ENCODE data around the gene TMEM127. TPM values are rescaled to one million over a fixed set of nuclear protein-coding genes. Genes with fewer than 3 reads are reported as not detected.

TMEM127 gene
- total RNA-seq, 1 donor = 55.0 TPM

DNA sequence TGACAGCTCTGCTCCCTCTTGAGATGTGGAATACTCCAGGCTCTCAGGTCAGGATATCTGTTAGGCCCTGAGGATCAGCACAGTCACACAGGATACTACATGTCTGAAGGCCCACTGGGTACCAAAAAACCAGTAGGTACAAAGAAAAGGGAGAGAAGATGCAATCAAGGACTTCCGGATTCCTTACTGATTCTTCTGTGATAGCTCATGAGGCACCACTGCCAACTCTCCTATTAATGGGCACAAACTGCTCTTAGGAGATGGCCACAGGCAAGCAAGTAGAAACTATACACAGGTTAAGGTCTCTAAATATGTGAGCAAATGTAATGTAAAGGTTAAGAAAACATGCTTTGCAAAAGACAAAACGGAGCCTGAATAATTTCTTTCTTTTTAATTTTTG, 3.5 kb downstream of the TMEM127 start:
- TF ChIP-seq, protein P1, sequence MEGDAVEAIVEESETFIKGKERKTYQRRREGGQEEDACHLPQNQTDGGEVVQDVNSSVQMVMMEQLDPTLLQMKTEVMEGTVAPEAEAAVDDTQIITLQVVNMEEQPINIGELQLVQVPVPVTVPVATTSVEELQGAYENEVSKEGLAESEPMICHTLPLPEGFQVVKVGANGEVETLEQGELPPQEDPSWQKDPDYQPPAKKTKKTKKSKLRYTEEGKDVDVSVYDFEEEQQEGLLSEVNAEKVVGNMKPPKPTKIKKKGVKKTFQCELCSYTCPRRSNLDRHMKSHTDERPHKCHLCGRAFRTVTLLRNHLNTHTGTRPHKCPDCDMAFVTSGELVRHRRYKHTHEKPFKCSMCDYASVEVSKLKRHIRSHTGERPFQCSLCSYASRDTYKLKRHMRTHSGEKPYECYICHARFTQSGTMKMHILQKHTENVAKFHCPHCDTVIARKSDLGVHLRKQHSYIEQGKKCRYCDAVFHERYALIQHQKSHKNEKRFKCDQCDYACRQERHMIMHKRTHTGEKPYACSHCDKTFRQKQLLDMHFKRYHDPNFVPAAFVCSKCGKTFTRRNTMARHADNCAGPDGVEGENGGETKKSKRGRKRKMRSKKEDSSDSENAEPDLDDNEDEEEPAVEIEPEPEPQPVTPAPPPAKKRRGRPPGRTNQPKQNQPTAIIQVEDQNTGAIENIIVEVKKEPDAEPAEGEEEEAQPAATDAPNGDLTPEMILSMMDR (IDR thresholded peaks at IDR 0.05; ENCODE audit: extremely low read depth, low read depth, low read length) = no peak
- no peak for DNase-seq (ENCODE audit: insufficient read length, low spot score, missing footprints)
- peaks cover 53% of the 10 kb centered on the region for H4K20me1 ChIP-seq (ENCODE audit: insufficient read depth, low read length)

DNA sequence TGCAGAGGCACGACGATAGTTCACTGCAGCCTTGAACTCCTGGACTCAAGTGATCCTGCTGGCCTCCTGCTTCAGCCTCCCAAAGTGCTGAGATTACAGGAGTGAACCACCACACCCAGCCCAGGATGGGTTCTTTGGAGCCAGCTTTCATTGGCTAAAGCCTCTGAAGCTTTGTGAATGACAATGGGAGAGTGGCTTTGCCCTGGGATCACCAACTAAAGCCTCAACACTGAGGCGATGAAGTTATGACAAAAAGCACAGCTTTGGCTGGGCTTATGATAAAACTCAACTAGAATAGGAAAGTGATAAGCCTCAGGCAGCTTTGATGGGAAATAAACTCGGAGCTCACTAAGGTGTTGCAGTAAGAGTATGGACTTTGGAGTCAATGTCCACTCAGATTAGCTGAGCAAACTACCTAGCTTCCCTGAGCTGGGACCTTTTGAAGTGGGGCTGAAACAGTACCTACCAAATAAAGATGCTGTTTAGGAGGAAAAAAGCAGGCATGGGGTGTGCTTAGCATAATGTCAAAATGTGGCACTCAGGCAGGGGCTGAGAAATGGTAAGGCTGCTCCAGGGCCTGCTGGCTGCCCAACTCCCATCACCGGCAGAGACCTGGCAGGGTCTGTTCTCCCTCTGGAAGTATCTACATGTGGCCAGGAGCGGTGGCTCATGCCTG, 4.3 kb downstream of the TMEM127 start:
- H3K27ac ChIP-seq (ENCODE audit: low read depth, low read length) = peak overlapping the region; percentile 76
- no peak overlapping the region for H3K4me3 ChIP-seq (ENCODE audit: insufficient read depth, low read length)
- no peak overlapping the region for H2AFZ ChIP-seq (ENCODE audit: low read length)
- peaks cover 28% of the 10 kb centered on the region for H3K36me3 ChIP-seq (ENCODE audit: insufficient read depth, low read length)
- H3K4me2 ChIP-seq (ENCODE audit: insufficient read depth, low read length) = no peak overlapping the region
- peaks cover 97% of the 10 kb centered on the region for H3K79me2 ChIP-seq (ENCODE audit: insufficient read depth, low read length)
- TF ChIP-seq, protein P1 (IDR thresholded peaks at IDR 0.05; ENCODE audit: extremely low read depth, low read depth, low read length) = no peak
- H3K9me3 ChIP-seq (ENCODE audit: low read depth, low read length) = no peaks in the 10 kb centered on the region
- H3K27me3 ChIP-seq (ENCODE audit: insufficient read depth, low read length) = no peaks in the 10 kb centered on the region
- peaks cover 60% of the 10 kb centered on the region for H3K4me1 ChIP-seq (ENCODE audit: insufficient read depth, low read length)
- no peak for DNase-seq (ENCODE audit: insufficient read length, low spot score, missing footprints)
- peaks cover 47% of the 10 kb centered on the region for H4K20me1 ChIP-seq (ENCODE audit: insufficient read depth, low read length)

More for the DNA sequence above, 3.5 kb downstream of the TMEM127 start:
- Histone ChIP-seq H3K4me3 (ENCODE audit: insufficient read depth, low read length) (no peak overlapping the region), H3K79me2 (ENCODE audit: insufficient read depth, low read length) (peaks cover 97% of the 10 kb centered on the region), H3K36me3 (ENCODE audit: insufficient read depth, low read length) (peaks cover 24% of the 10 kb centered on the region), H2AFZ (ENCODE audit: low read length) (no peak overlapping the region), H3K27ac (ENCODE audit: low read depth, low read length) (no peak overlapping the region), H3K27me3 (ENCODE audit: insufficient read depth, low read length) (no peaks in the 10 kb centered on the region), H3K9me3 (ENCODE audit: low read depth, low read length) (no peaks in the 10 kb centered on the region), H3K4me2 (ENCODE audit: insufficient read depth, low read length) (no peak overlapping the region), H3K4me1 (ENCODE audit: insufficient read depth, low read length) (peaks cover 65% of the 10 kb centered on the region)

GRCh38 chr2:96260387-96261260, 5.2 kb downstream of the TMEM127 start:
- Histone ChIP-seq H3K79me2 (ENCODE audit: insufficient read depth, low read length) (peaks cover 96% of the 10 kb centered on the region), H3K4me3 (ENCODE audit: insufficient read depth, low read length) (peak overlapping the region; percentile 29), H3K4me1 (ENCODE audit: insufficient read depth, low read length) (peaks cover 60% of the 10 kb centered on the region), H3K27ac (ENCODE audit: low read depth, low read length) (peak overlapping the region; percentile 76), H3K27me3 (ENCODE audit: insufficient read depth, low read length) (no peaks in the 10 kb centered on the region), H4K20me1 (ENCODE audit: insufficient read depth, low read length) (peaks cover 45% of the 10 kb centered on the region), H3K36me3 (ENCODE audit: insufficient read depth, low read length) (peaks cover 30% of the 10 kb centered on the region), H2AFZ (ENCODE audit: low read length) (peak overlapping the region; percentile 25), H3K4me2 (ENCODE audit: insufficient read depth, low read length) (peak overlapping the region; percentile 70), H3K9me3 (ENCODE audit: low read depth, low read length) (no peaks in the 10 kb centered on the region)
- DNase-seq (ENCODE audit: insufficient read length, low spot score, missing footprints) = peak; percentile 99
- TF ChIP-seq, protein P1 (IDR thresholded peaks at IDR 0.05; ENCODE audit: extremely low read depth, low read depth, low read length) = peak; percentile 46

DNA sequence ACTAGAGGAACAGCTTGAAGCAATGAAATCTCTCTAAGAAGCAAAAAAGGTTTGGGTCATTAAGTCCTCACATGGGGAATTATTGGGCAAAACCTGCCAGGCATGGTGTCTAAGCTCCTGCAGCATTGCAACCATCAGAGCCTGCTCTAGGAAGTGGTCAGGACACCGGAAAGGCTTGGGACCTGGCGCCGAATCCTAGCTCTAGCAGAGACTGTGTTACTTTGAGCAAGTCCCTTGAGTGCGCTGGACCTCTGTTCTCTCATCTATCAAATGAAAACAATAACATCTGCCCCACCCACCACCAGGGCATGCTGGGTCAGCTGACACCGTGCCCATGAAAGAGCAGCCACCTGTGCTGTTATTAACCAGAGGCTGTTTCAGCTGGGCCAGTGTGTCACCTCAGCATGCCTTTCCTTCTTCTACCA, 6.3 kb downstream of the TMEM127 start:
- H3K9me3 ChIP-seq (ENCODE audit: low read depth, low read length) = no peaks in the 10 kb centered on the region
- DNase-seq (ENCODE audit: insufficient read length, low spot score, missing footprints) = no peak
- H3K4me1 ChIP-seq (ENCODE audit: insufficient read depth, low read length) = peaks cover 55% of the 10 kb centered on the region
- H3K4me3 ChIP-seq (ENCODE audit: insufficient read depth, low read length) = no peak overlapping the region
- no peak overlapping the region for H3K4me2 ChIP-seq (ENCODE audit: insufficient read depth, low read length)
- H2AFZ ChIP-seq (ENCODE audit: low read length) = no peak overlapping the region
- H3K36me3 ChIP-seq (ENCODE audit: insufficient read depth, low read length) = peaks cover 41% of the 10 kb centered on the region
- H3K79me2 ChIP-seq (ENCODE audit: insufficient read depth, low read length) = peaks cover 96% of the 10 kb centered on the region
- H3K27me3 ChIP-seq (ENCODE audit: insufficient read depth, low read length) = no peaks in the 10 kb centered on the region
- TF ChIP-seq, protein P1 (IDR thresholded peaks at IDR 0.05; ENCODE audit: extremely low read depth, low read depth, low read length) = no peak
- H4K20me1 ChIP-seq (ENCODE audit: insufficient read depth, low read length) = peaks cover 38% of the 10 kb centered on the region
- peak overlapping the region; percentile 76 for H3K27ac ChIP-seq (ENCODE audit: low read depth, low read length)

Data from osteoblast (primary cell).